B cell (primary cell): ENCODE data around the gene PRR23E. TPM values are rescaled to one million over a fixed set of nuclear protein-coding genes. Genes with fewer than 3 reads are reported as not detected.

Experiments used
- ATAC-seq: fragments of 200-7000 bp; cut with Tn5 transposase; one replicate; pipeline ENCODE4 v1.10.0; 2021; ENCODE audit warnings: low read depth, mild to moderate bottlenecking, moderate number of reproducible peaks, moderate library complexity
- CTCF ChIA-PET: fragments of 350-600 bp; sonication (Branson Sonifier 250); formaldehyde crosslinking; loops from one replicate; lab custom pipeline; 2021; ENCODE audit warnings: antibody characterized with exemption, inconsistent platforms; lab: Charles Lee
- POLR2A ChIA-PET: fragments of 350-600 bp; sonication (Branson Sonifier 250); formaldehyde crosslinking; loops from one replicate; lab custom pipeline; 2021; ENCODE audit warnings: antibody characterized with exemption; lab: Charles Lee
- DNase-seq: peaks from one replicate; pipeline ENCODE4 v3.0.0; 2013
- H2AFZ ChIP-seq: 2 replicates; pipeline ENCODE4 v1.6.1; 2012; ENCODE audit warnings: mild to moderate bottlenecking, low read depth, low read length; ENCODE audit not compliant: insufficient read depth, poor library complexity, severe bottlenecking
- H3K27ac ChIP-seq, 2 donors: 1 replicate in 1 of 2; 2 replicates in 1 of 2; pipeline ENCODE4 v1.5.1; 2012 to 2013; ENCODE audit warnings: low read length in 2 of 2, mild to moderate bottlenecking in 2 of 2, moderate library complexity in 1 of 2
- H3K27me3 ChIP-seq, 4 experiments: fragments of 200-600 bp in 1 of 4; sonication (generic) in 1 of 4; replicated peaks in 1 of 4; 1 replicate in 2 of 4; 2 replicates in 2 of 4; pipeline versions ENCODE4 v1.6.1 to v1.7.0; 2013 to 2016; ENCODE audit warnings: low read length in 3 of 4, mild to moderate bottlenecking in 2 of 4, mixed read lengths in 1 of 4, moderate library complexity in 1 of 4; ENCODE audit not compliant: insufficient read depth in 4 of 4, control insufficient read depth in 3 of 4; ENCODE audit errors: control extremely low read depth in 1 of 4
- H3K36me3 ChIP-seq, 2 experiments: replicated peaks in 1 of 2; 1 replicate in 1 of 2; 2 replicates in 1 of 2; pipeline versions ENCODE4 v1.6.1 to v1.7.1; 2013; ENCODE audit warnings: low read length in 1 of 2; ENCODE audit not compliant: insufficient read depth in 2 of 2, control insufficient read depth in 1 of 2; ENCODE audit errors: control extremely low read depth in 1 of 2, extremely low read depth in 1 of 2
- H3K4me1 ChIP-seq, 2 donors: fragments of 200-600 bp in 1 of 2; sonication (generic) in 1 of 2; 1 replicate in 1 of 2; 2 replicates in 1 of 2; pipeline versions ENCODE4 v1.5.1 to v1.6.1; 2013 to 2017; ENCODE audit warnings: low read length in 2 of 2; ENCODE audit not compliant: control insufficient read depth in 2 of 2, insufficient read depth in 2 of 2
- H3K4me2 ChIP-seq: replicated peaks from 2 replicates; pipeline ENCODE3; 2012; ENCODE audit warnings: mild to moderate bottlenecking, low read depth, low read length; ENCODE audit not compliant: poor library complexity, severe bottlenecking
- H3K4me3 ChIP-seq, 5 experiments: fragments of 200-600 bp in 1 of 5; sonication (generic) in 1 of 5; 1 replicate in 3 of 5; 2 replicates in 2 of 5; pipeline versions ENCODE4 v1.5.1 to v1.7.0; 2011 to 2016; ENCODE audit warnings: low read length in 4 of 5, mild to moderate bottlenecking in 4 of 5, low read depth in 2 of 5, control low read depth in 1 of 5, moderate library complexity in 1 of 5; ENCODE audit not compliant: insufficient read depth in 1 of 5; ENCODE audit errors: control extremely low read depth in 1 of 5, extremely low read depth in 1 of 5
- H3K79me2 ChIP-seq: fragments of 200-600 bp; sonication (generic); one replicate; pipeline ENCODE4 v1.6.0; 2016; ENCODE audit warnings: low read length; ENCODE audit not compliant: control insufficient read depth, insufficient read depth
- H3K9ac ChIP-seq: fragments of 200-600 bp; sonication (generic); 2 replicates; pipeline ENCODE4 v1.6.1; 2017; ENCODE audit warnings: mild to moderate bottlenecking, low read length, moderate library complexity
- H3K9me3 ChIP-seq, 3 donors: one replicate each; pipeline versions ENCODE4 v1.6.1 to v1.7.1; 2013; ENCODE audit warnings: low read length in 2 of 3; ENCODE audit not compliant: control insufficient read depth in 2 of 3, insufficient read depth in 1 of 3; ENCODE audit errors: control extremely low read depth in 1 of 3
- H4K20me1 ChIP-seq: 2 replicates; pipeline ENCODE4 v1.6.0; 2012; ENCODE audit warnings: mild to moderate bottlenecking, low read length; ENCODE audit not compliant: insufficient read depth, control insufficient read depth, poor library complexity, severe bottlenecking
- H3K27ac Mint-ChIP-seq: one replicate; pipeline ENCODE4 v1.8.0; 2021; ENCODE audit warnings: mixed read lengths
- H3K27me3 Mint-ChIP-seq: one replicate; pipeline ENCODE4 v1.8.0; 2021; ENCODE audit warnings: mixed read lengths
- H3K4me1 Mint-ChIP-seq: one replicate; pipeline ENCODE4 v1.8.0; 2021; ENCODE audit warnings: mixed read lengths
- H3K4me3 Mint-ChIP-seq: one replicate; pipeline ENCODE4 v1.8.0; 2021; ENCODE audit warnings: mixed read lengths
- H3K9me3 Mint-ChIP-seq: one replicate; pipeline ENCODE4 v1.8.0; 2022; ENCODE audit warnings: mixed read lengths; ENCODE audit not compliant: insufficient read depth
- EZH2 ChIP-seq: IDR thresholded peaks from 2 replicates; pipeline ENCODE4 v1.6.1; 2012; ENCODE audit warnings: borderline replicate concordance, low read depth, mild to moderate bottlenecking, moderate library complexity, low read length; ENCODE audit not compliant: insufficient read depth, poor library complexity, severe bottlenecking
- WGBS: methylation state at CpG from one replicate; pipeline ENCODE4 v1.1.5; 2013; ENCODE audit warnings: missing lambda C conversion rate; ENCODE audit not compliant: insufficient coverage; 5-methylcytosine and 5-hydroxymethylcytosine counted together
- intact Hi-C: fragments of 100-400 bp; cut with micrococcal nuclease; formaldehyde crosslinking; loops from one replicate; pipeline ENCODE4 v1.10.0; 2022
- polyA plus RNA-seq: library from polyadenylated mRNA; depleted of rRNA; stranded (reverse); fragments of >200 nt; gene quantifications from 2 replicates; pipeline ENCODE4 v1.2.3, GENCODE V29; 2012
- total RNA-seq, 2 donors: library from RNA; stranded (reverse); fragments of 120-200 nt in 1 of 2; gene quantifications; 1 replicate in 1 of 2; 2 replicates in 1 of 2; pipeline versions ENCODE4 v1.2.3 to v1.2.4, GENCODE V29; 2013 to 2022
- TF ChIP-seq, protein P1 (sequence below): fragments of 200-600 bp; IDR thresholded peaks from one replicate; pipeline ENCODE4 v1.8.0; 2022; ENCODE audit warnings: antibody characterized with exemption, mild to moderate bottlenecking

PRR23E gene
- total and polyA plus RNA-seq, 2 donors (not counting 1 experiment from before 2014, with no cell fraction given) = not detected

- H3K4me2 ChIP-seq = no peak overlapping the region
- H3K27ac Mint-ChIP-seq = no peak overlapping the region
- TF ChIP-seq, protein P1, sequence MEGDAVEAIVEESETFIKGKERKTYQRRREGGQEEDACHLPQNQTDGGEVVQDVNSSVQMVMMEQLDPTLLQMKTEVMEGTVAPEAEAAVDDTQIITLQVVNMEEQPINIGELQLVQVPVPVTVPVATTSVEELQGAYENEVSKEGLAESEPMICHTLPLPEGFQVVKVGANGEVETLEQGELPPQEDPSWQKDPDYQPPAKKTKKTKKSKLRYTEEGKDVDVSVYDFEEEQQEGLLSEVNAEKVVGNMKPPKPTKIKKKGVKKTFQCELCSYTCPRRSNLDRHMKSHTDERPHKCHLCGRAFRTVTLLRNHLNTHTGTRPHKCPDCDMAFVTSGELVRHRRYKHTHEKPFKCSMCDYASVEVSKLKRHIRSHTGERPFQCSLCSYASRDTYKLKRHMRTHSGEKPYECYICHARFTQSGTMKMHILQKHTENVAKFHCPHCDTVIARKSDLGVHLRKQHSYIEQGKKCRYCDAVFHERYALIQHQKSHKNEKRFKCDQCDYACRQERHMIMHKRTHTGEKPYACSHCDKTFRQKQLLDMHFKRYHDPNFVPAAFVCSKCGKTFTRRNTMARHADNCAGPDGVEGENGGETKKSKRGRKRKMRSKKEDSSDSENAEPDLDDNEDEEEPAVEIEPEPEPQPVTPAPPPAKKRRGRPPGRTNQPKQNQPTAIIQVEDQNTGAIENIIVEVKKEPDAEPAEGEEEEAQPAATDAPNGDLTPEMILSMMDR = no peak
- no peak for TF ChIP-seq EZH2
- peaks cover 0 to 4% (median 0%) of the 10 kb centered on the region in 4 experiments for H3K27me3 ChIP-seq
- H3K9ac ChIP-seq = no peak overlapping the region
- CTCF ChIA-PET = no interaction called here
- no peaks in the 10 kb centered on the region for H4K20me1 ChIP-seq
- H3K4me3 ChIP-seq = no peak overlapping the region
- H3K4me3 Mint-ChIP-seq = no peak overlapping the region
- no peak overlapping the region for H3K27ac ChIP-seq
- ATAC-seq (no peak), DNase-seq (no peak)
- 94% methylated on average over 11 of the region's 13 CpGs for WGBS
- no peaks in the 10 kb centered on the region for H3K4me1 ChIP-seq
- peaks cover 8% of the 10 kb centered on the region for H3K9me3 Mint-ChIP-seq
- no peaks in the 10 kb centered on the region for H3K36me3 ChIP-seq
- no peaks in the 10 kb centered on the region for H3K4me1 Mint-ChIP-seq
- intact Hi-C loops = no loop called here
- no peaks in the 10 kb centered on the region for H3K79me2 ChIP-seq
- peaks cover 0 to 30% (median 0%) of the 10 kb centered on the region in 3 donors for H3K9me3 ChIP-seq
- H2AFZ ChIP-seq = no peak overlapping the region
- POLR2A ChIA-PET = no interaction called here
- H3K27me3 Mint-ChIP-seq = peaks cover 14% of the 10 kb centered on the region
Measured at GRCh38 chr3:127222664-127223063, 29.7 kb downstream of the PRR23E start.

- H2AFZ ChIP-seq = no peak overlapping the region
- no peak overlapping the region for H3K27ac ChIP-seq
- intact Hi-C loops = no loop called here
- H3K4me2 ChIP-seq = no peak overlapping the region
- no peak overlapping the region for H3K4me3 ChIP-seq
- Mint-ChIP-seq H3K27me3 (peaks cover 14% of the 10 kb centered on the region), H3K27ac (no peak overlapping the region), H3K9me3 (peaks cover 8% of the 10 kb centered on the region), H3K4me3 (no peak overlapping the region), H3K4me1 (no peaks in the 10 kb centered on the region)
- 0% methylated on average over 4 of the region's 8 CpGs for WGBS
- no peaks in the 10 kb centered on the region for H3K79me2 ChIP-seq
- peaks cover 0 to 32% (median 0%) of the 10 kb centered on the region in 3 donors for H3K9me3 ChIP-seq
- no peaks in the 10 kb centered on the region for H3K4me1 ChIP-seq
- H3K27me3 ChIP-seq = peaks cover 0 to 4% (median 0%) of the 10 kb centered on the region in 4 experiments
- no peak overlapping the region for H3K9ac ChIP-seq
- CTCF ChIA-PET = no interaction called here
- H4K20me1 ChIP-seq = no peaks in the 10 kb centered on the region
- DNase-seq = no peak
- no peak for ATAC-seq
- TF ChIP-seq, protein P1 = no peak
- TF ChIP-seq EZH2 = no peak
- H3K36me3 ChIP-seq = no peaks in the 10 kb centered on the region
- POLR2A ChIA-PET = no interaction called here
Measured at GRCh38 chr3:127224118-127224517, 31.2 kb downstream of the PRR23E start.
